ENCODE data around the gene TSPAN15.

TSPAN15 gene

DNA sequence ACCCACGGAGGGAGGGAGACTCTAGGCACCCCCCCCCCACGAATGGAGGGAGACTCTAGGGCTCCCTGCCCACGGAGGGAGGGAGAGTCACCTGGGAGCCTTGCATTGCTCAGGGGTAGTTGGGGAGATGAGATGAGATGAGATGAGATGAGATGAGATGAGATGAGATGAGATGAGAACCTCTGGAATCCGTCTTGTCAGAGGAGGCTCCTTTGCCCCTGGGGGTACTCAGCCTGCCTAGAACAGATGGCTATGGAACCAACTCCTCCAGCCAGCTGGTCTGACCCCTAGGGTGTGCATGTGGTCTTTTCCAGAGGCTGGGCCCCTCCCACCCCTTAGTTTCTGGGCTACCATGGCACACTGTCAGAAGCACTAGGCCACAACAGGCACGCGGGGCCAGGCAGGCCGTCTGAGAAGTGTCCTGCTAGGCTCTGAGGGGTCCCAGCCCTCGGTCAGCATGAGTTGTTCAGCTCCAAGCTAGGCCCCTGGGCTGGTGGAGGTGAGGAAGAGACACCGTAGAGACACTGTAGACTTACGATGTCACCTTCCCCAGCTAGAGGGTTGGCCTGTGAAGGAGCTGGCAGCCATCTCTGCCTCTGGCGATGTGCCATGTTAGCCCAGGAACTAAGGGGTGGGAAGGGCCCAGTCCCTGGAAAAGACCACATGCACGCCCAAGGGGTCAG, 8.8 kb downstream of the TSPAN15 start:
- H3K36me3 ChIP-seq (ENCODE audit: low read depth) = no peaks in the 10 kb centered on the region
- H3K4me3 ChIP-seq (ENCODE audit: severe bottlenecking) = no peak overlapping the region
- H3K9me3 ChIP-seq (ENCODE audit: severe bottlenecking) = no peaks in the 10 kb centered on the region
- H3K27me3 ChIP-seq (ENCODE audit: insufficient read depth, poor library complexity, severe bottlenecking) = no peaks in the 10 kb centered on the region
- TF ChIP-seq CTCF (IDR thresholded peaks at IDR 0.05; ENCODE audit: poor library complexity, severe bottlenecking) = no peak
- no peak for ATAC-seq (ENCODE audit: low read depth)
- H3K4me1 ChIP-seq (ENCODE audit: insufficient read depth, poor library complexity, severe bottlenecking) = peaks cover 6% of the 10 kb centered on the region
- no peak for DNase-seq (ENCODE audit: low spot score)
- no peak overlapping the region for H3K27ac ChIP-seq (ENCODE audit: poor library complexity, severe bottlenecking)

GRCh38 chr10:69460576-69461242, 9.4 kb downstream of the TSPAN15 start:
- ATAC-seq (ENCODE audit: low read depth) = no peak
- Histone ChIP-seq H3K36me3 (ENCODE audit: low read depth) (no peaks in the 10 kb centered on the region), H3K27ac (ENCODE audit: poor library complexity, severe bottlenecking) (no peak overlapping the region), H3K4me1 (ENCODE audit: insufficient read depth, poor library complexity, severe bottlenecking) (peaks cover 6% of the 10 kb centered on the region), H3K27me3 (ENCODE audit: insufficient read depth, poor library complexity, severe bottlenecking) (no peaks in the 10 kb centered on the region), H3K9me3 (ENCODE audit: severe bottlenecking) (no peaks in the 10 kb centered on the region), H3K4me3 (ENCODE audit: severe bottlenecking) (no peak overlapping the region)
- no peak for TF ChIP-seq CTCF (IDR thresholded peaks at IDR 0.05; ENCODE audit: poor library complexity, severe bottlenecking)
- no peak for DNase-seq (ENCODE audit: low spot score)

DNA sequence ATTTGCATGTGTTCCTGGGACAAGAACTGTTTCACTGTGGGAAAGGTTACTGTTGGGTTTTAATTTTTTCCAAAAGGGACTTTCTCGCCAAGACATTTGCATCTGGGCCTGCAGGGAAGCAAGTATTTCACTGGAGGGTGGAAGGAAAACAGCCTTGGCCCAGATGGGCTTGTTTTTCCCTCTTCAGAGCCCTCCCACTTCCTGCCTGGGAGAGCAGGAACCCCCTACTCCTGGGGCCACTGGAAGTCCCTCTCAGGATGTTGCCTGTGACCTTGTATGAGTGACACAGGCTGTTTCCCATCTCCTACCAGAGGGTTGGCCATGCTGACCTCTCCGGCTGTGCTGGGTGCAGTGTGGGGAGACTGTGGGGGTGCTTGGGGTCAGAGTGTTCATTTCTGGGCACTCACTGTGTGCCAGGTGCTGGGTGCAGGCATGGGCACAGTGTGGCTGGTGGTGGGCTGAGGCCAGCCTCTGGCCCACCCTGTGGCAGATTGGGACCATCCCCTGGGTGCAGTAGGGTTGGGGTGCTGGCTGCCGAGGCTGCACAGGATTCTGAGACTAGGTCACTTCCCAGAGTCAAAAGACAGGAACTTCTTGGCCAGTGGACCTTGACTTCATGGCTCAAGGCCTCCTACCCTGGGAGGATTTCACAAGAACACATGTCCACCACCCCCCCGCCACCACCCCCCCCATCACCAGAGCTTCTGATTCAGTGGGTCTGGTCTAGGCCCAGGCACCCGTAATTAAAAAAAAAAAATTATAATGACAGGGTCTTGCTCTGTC, 10.2 kb downstream of the TSPAN15 start:
- H3K4me1 ChIP-seq (ENCODE audit: insufficient read depth, poor library complexity, severe bottlenecking) = peaks cover 6% of the 10 kb centered on the region
- ATAC-seq (ENCODE audit: low read depth) (no peak), DNase-seq (ENCODE audit: low spot score) (no peak)
- H3K27me3 ChIP-seq (ENCODE audit: insufficient read depth, poor library complexity, severe bottlenecking) = no peaks in the 10 kb centered on the region
- no peak overlapping the region for H3K27ac ChIP-seq (ENCODE audit: poor library complexity, severe bottlenecking)
- no peaks in the 10 kb centered on the region for H3K36me3 ChIP-seq (ENCODE audit: low read depth)
- no peak for TF ChIP-seq CTCF (IDR thresholded peaks at IDR 0.05; ENCODE audit: poor library complexity, severe bottlenecking)
- H3K9me3 ChIP-seq (ENCODE audit: severe bottlenecking) = no peaks in the 10 kb centered on the region
- H3K4me3 ChIP-seq (ENCODE audit: severe bottlenecking) = no peak overlapping the region

GRCh38 chr10:69463886-69464285, 12.6 kb downstream of the TSPAN15 start:
- no peak for DNase-seq (ENCODE audit: low spot score)
- no peaks in the 10 kb centered on the region for H3K9me3 ChIP-seq (ENCODE audit: severe bottlenecking)

More at GRCh38 chr10:69463886-69464285, 12.6 kb downstream of the TSPAN15 start:
- no peak overlapping the region for H3K27ac ChIP-seq (ENCODE audit: poor library complexity, severe bottlenecking)
- no peaks in the 10 kb centered on the region for H3K27me3 ChIP-seq (ENCODE audit: insufficient read depth, poor library complexity, severe bottlenecking)
- peaks cover 4% of the 10 kb centered on the region for H3K4me1 ChIP-seq (ENCODE audit: insufficient read depth, poor library complexity, severe bottlenecking)
- no peak for ATAC-seq (ENCODE audit: low read depth)
- H3K36me3 ChIP-seq (ENCODE audit: low read depth) = no peaks in the 10 kb centered on the region
- no peak overlapping the region for H3K4me3 ChIP-seq (ENCODE audit: severe bottlenecking)
- TF ChIP-seq CTCF (IDR thresholded peaks at IDR 0.05; ENCODE audit: poor library complexity, severe bottlenecking) = no peak
